Mesothelial cell of epicardium (in vitro differentiated cells): Measurements from ENCODE around the gene STAMBPL1. TPM values are rescaled to one million over a fixed set of nuclear protein-coding genes. Genes with fewer than 3 reads are reported as not detected.

Experiments
- DNase-seq, 2 experiments: peaks; one replicate each; pipeline ENCODE4 v3.0.0; 2021; ENCODE audit warnings: low spot score in 2 of 2; ENCODE audit not compliant: unreplicated experiment in 2 of 2
- H3K27ac Mint-ChIP-seq: 2 replicates; pipeline ENCODE4 v1.8.0; 2021; ENCODE audit warnings: mixed read lengths
- H3K27me3 Mint-ChIP-seq: 2 replicates; pipeline ENCODE4 v1.8.0; 2021; ENCODE audit warnings: low read depth, mixed read lengths
- H3K36me3 Mint-ChIP-seq: 2 replicates; pipeline ENCODE4 v1.8.0; 2021; ENCODE audit warnings: mixed read lengths
- H3K4me1 Mint-ChIP-seq: 2 replicates; pipeline ENCODE4 v1.8.0; 2021; ENCODE audit warnings: mixed read lengths
- H3K4me3 Mint-ChIP-seq: 2 replicates; pipeline ENCODE4 v1.8.0; 2021; ENCODE audit warnings: mild to moderate bottlenecking, moderate library complexity, mixed read lengths
- H3K9me3 Mint-ChIP-seq: 2 replicates; pipeline ENCODE4 v1.8.0; 2021; ENCODE audit warnings: mixed read lengths
- total RNA-seq: library from RNA; stranded (reverse); gene quantifications from 3 replicates; pipeline ENCODE4 v1.2.1, GENCODE V29; 2021
- TF ChIP-seq, protein P1 (sequence below): fragments of 200-600 bp; sonication (generic); IDR thresholded peaks from one replicate; pipeline ENCODE4 v1.5.0; 2021; ENCODE audit warnings: antibody characterized with exemption; ENCODE audit not compliant: unreplicated experiment

The STAMBPL1 gene
- total RNA-seq, 1 donor from 2014 or later: 3.6 TPM

- Mint-ChIP-seq H3K27ac (no peak overlapping the region), H3K9me3 (no peaks in the 10 kb centered on the region), H3K4me1 (peaks cover 17% of the 10 kb centered on the region), H3K4me3 (no peak overlapping the region), H3K36me3 (no peaks in the 10 kb centered on the region), H3K27me3 (no peaks in the 10 kb centered on the region)
- TF ChIP-seq, protein P1, sequence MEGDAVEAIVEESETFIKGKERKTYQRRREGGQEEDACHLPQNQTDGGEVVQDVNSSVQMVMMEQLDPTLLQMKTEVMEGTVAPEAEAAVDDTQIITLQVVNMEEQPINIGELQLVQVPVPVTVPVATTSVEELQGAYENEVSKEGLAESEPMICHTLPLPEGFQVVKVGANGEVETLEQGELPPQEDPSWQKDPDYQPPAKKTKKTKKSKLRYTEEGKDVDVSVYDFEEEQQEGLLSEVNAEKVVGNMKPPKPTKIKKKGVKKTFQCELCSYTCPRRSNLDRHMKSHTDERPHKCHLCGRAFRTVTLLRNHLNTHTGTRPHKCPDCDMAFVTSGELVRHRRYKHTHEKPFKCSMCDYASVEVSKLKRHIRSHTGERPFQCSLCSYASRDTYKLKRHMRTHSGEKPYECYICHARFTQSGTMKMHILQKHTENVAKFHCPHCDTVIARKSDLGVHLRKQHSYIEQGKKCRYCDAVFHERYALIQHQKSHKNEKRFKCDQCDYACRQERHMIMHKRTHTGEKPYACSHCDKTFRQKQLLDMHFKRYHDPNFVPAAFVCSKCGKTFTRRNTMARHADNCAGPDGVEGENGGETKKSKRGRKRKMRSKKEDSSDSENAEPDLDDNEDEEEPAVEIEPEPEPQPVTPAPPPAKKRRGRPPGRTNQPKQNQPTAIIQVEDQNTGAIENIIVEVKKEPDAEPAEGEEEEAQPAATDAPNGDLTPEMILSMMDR: peak; percentile 23
- DNase-seq: no peak
Measured at GRCh38 chr10:88963318-88963717, 83.3 kb downstream of the STAMBPL1 start.

- H3K36me3 Mint-ChIP-seq: no peaks in the 10 kb centered on the region
- H3K9me3 Mint-ChIP-seq: no peaks in the 10 kb centered on the region
- peaks cover 17% of the 10 kb centered on the region for H3K4me1 Mint-ChIP-seq
- TF ChIP-seq, protein P1: no peak
- no peak overlapping the region for H3K4me3 Mint-ChIP-seq
- no peak for DNase-seq
- no peaks in the 10 kb centered on the region for H3K27me3 Mint-ChIP-seq
- H3K27ac Mint-ChIP-seq: no peak overlapping the region
Measured at GRCh38 chr10:88964360-88964759, 84.3 kb downstream of the STAMBPL1 start.

DNA sequence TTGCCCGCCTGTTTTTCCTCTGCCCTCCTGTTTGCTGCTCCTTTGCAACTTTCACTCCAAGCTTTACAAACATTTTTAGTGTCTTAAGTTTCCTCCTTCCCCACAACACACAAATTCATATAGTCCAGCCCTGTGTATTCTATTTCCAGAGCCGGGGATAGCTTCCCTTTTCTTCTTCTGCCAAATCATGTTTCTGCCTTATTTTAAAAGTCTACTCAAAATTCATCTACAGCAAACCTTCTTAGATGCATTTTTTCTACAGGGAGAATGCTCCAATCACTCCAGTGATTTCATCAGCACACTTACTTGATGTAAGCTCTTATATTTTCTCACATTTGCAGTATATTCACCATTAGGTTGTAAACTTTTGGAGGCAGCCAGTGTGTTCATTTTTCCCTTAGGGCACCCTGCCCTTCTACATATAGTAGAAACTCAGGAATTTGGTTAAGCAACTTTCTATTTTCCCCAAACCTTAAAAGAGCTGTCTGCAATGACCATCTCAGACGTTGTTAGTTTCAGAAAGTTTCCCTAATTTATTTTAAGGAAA lies 84.9 kb downstream of the STAMBPL1 start:
- no peaks in the 10 kb centered on the region for H3K36me3 Mint-ChIP-seq
- H3K4me1 Mint-ChIP-seq: peaks cover 17% of the 10 kb centered on the region
- no peaks in the 10 kb centered on the region for H3K27me3 Mint-ChIP-seq
- no peaks in the 10 kb centered on the region for H3K9me3 Mint-ChIP-seq
- no peak for DNase-seq
- peak overlapping the region; percentile 6 for H3K27ac Mint-ChIP-seq
- no peak overlapping the region for H3K4me3 Mint-ChIP-seq
- TF ChIP-seq, protein P1: no peak

- Mint-ChIP-seq H3K36me3 (no peaks in the 10 kb centered on the region), H3K27me3 (no peaks in the 10 kb centered on the region), H3K27ac (no peak overlapping the region), H3K4me1 (peaks cover 17% of the 10 kb centered on the region), H3K4me3 (no peak overlapping the region), H3K9me3 (no peaks in the 10 kb centered on the region)
- TF ChIP-seq, protein P1: no peak
- DNase-seq: no peak
Measured at GRCh38 chr10:88966797-88967196, 86.8 kb downstream of the STAMBPL1 start.

- no peaks in the 10 kb centered on the region for H3K9me3 Mint-ChIP-seq
- no peak overlapping the region for H3K4me3 Mint-ChIP-seq
- no peaks in the 10 kb centered on the region for H3K36me3 Mint-ChIP-seq
- no peak for DNase-seq
- no peak overlapping the region for H3K27ac Mint-ChIP-seq
- H3K4me1 Mint-ChIP-seq: peaks cover 17% of the 10 kb centered on the region
- TF ChIP-seq, protein P1: no peak
- H3K27me3 Mint-ChIP-seq: no peaks in the 10 kb centered on the region
Measured at GRCh38 chr10:88968391-88968790, 88.3 kb downstream of the STAMBPL1 start.
